Activated CD4-positive, CD25-positive, alpha-beta regulatory T cell treated with anti-CD3 and anti-CD28 coated beads, Interleukin-2, amount 50 U/mL, for 16 hours (primary cell): Measurements from ENCODE around the gene PNN.
"Not testable (repeated sequence)": the region's sequence is repeated elsewhere in the genome, so short reads cannot be mapped to it uniquely, and the experiment has no call there.

ENCODE experiments used
- DNase-seq: peaks from one replicate; pipeline ENCODE4 v3.0.0-alpha.2; 2020; ENCODE audit warnings: low read depth, low spot score

The PNN gene

GRCh38 chr14:39181026-39181692, 6.1 kb downstream of the PNN start:
- DNase-seq: no peak

GRCh38 chr14:39181693-39182047, 6.6 kb downstream of the PNN start:
- DNase-seq: no peak

- no peak for DNase-seq
Measured at GRCh38 chr14:39182770-39183684, 8.0 kb downstream of the PNN start.

- DNase-seq: not testable (repeated sequence)
Measured at GRCh38 chr14:39183685-39184003, 8.6 kb downstream of the PNN start.

- no peak for DNase-seq
Measured at GRCh38 chr14:39184628-39185255, 9.7 kb downstream of the PNN start.

- DNase-seq: no peak
Measured at GRCh38 chr14:39185256-39186049, 10.4 kb downstream of the PNN start.

GRCh38 chr14:39186941-39187525, 12.0 kb downstream of the PNN start:
- DNase-seq: no peak

- DNase-seq: no peak
Measured at GRCh38 chr14:39203659-39204606, 28.9 kb downstream of the PNN start.

- not testable (repeated sequence) for DNase-seq
Measured at GRCh38 chr14:39207430-39207829, 32.4 kb downstream of the PNN start.

- no peak for DNase-seq
Measured at GRCh38 chr14:39211109-39211741, 36.2 kb downstream of the PNN start.

- no peak for DNase-seq
Measured at GRCh38 chr14:39212034-39212433, 37.0 kb downstream of the PNN start.

GRCh38 chr14:39212693-39213092, 37.6 kb downstream of the PNN start:
- DNase-seq: no peak

- DNase-seq: no peak
Measured at GRCh38 chr14:39217214-39217879, 42.3 kb downstream of the PNN start.

- DNase-seq: no peak
Measured at GRCh38 chr14:39218171-39218769, 43.2 kb downstream of the PNN start.

GRCh38 chr14:39219075-39219499, 44.0 kb downstream of the PNN start:
- DNase-seq: no peak

- not testable (repeated sequence) for DNase-seq
Measured at GRCh38 chr14:39220473-39220872, 45.4 kb downstream of the PNN start.

- DNase-seq: no peak
Measured at GRCh38 chr14:39228044-39228443, 53.0 kb downstream of the PNN start.

- DNase-seq: no peak
Measured at GRCh38 chr14:39228509-39229221, 53.6 kb downstream of the PNN start.
